HG03571 (cell line): ENCODE results near the gene EEFSEC.

Source experiments
- ATAC-seq: cut with Tn5 transposase; IDR thresholded peaks from one replicate; pipeline ENCODE4 v1.9.1; 2021; ENCODE audit not compliant: unreplicated experiment

EEFSEC gene

GRCh38 chr3:128269796-128270195 is 116.5 kb downstream of the EEFSEC start:
- ATAC-seq = no peak

GRCh38 chr3:128270559-128271492 is 117.5 kb downstream of the EEFSEC start:
- ATAC-seq = no peak

GRCh38 chr3:128271536-128272332 is 118.5 kb downstream of the EEFSEC start:
- ATAC-seq = no peak

GRCh38 chr3:128273109-128273840 is 120.0 kb downstream of the EEFSEC start:
- no peak for ATAC-seq

- ATAC-seq = no peak
These were observed 120.7 kb downstream of the EEFSEC start for GRCh38 chr3:128273841-128274573.

- ATAC-seq = no peak
These were observed 121.6 kb downstream of the EEFSEC start for GRCh38 chr3:128274837-128275236.

- ATAC-seq = no peak
These were observed 122.2 kb downstream of the EEFSEC start for GRCh38 chr3:128275316-128276145.

GRCh38 chr3:128276146-128276435 is 122.8 kb downstream of the EEFSEC start:
- ATAC-seq = no peak

GRCh38 chr3:128276577-128277183 is 123.4 kb downstream of the EEFSEC start:
- no peak for ATAC-seq

GRCh38 chr3:128277378-128278069 is 124.2 kb downstream of the EEFSEC start:
- no peak for ATAC-seq

GRCh38 chr3:128278130-128278529 is 124.8 kb downstream of the EEFSEC start:
- no peak for ATAC-seq

GRCh38 chr3:128278761-128279600 is 125.7 kb downstream of the EEFSEC start:
- no peak for ATAC-seq

- ATAC-seq = no peak
These were observed 126.3 kb downstream of the EEFSEC start for GRCh38 chr3:128279601-128279880.

- no peak for ATAC-seq
These were observed 127.3 kb downstream of the EEFSEC start for GRCh38 chr3:128280481-128281052.

GRCh38 chr3:128281056-128281455 is 127.8 kb downstream of the EEFSEC start:
- ATAC-seq = no peak

- no peak for ATAC-seq
These were observed 128.4 kb downstream of the EEFSEC start for GRCh38 chr3:128281461-128282367.
